Measurements from ENCODE around the gene CCDC146.
A peak's percentile ranks its signal among the peaks of the same experiment; 100 is the strongest.

The CCDC146 gene

GRCh38 chr7:77335581-77335980, 213.2 kb downstream of the CCDC146 start:
- peak overlapping the region; percentile 48 for H3K27ac ChIP-seq (ENCODE audit: low read depth, low read length)
- no peak overlapping the region for H3K9ac ChIP-seq (ENCODE audit: low read length)
- no peak overlapping the region for H3K4me3 ChIP-seq (ENCODE audit: low read length)
- no peaks in the 10 kb centered on the region for H3K36me3 ChIP-seq (ENCODE audit: control insufficient read depth, insufficient read depth, low read length)
- H3K27me3 ChIP-seq (ENCODE audit: control insufficient read depth, insufficient read depth, low read length) = no peaks in the 10 kb centered on the region
- H3K4me1 ChIP-seq (ENCODE audit: control insufficient read depth, insufficient read depth, low read length) = peaks cover 17% of the 10 kb centered on the region

GRCh38 chr7:77337456-77337990, 215.1 kb downstream of the CCDC146 start:
- no peak overlapping the region for H3K27ac ChIP-seq (ENCODE audit: low read depth, low read length)
- no peak overlapping the region for H3K4me3 ChIP-seq (ENCODE audit: low read length)
- peaks cover 8% of the 10 kb centered on the region for H3K4me1 ChIP-seq (ENCODE audit: control insufficient read depth, insufficient read depth, low read length)

DNA sequence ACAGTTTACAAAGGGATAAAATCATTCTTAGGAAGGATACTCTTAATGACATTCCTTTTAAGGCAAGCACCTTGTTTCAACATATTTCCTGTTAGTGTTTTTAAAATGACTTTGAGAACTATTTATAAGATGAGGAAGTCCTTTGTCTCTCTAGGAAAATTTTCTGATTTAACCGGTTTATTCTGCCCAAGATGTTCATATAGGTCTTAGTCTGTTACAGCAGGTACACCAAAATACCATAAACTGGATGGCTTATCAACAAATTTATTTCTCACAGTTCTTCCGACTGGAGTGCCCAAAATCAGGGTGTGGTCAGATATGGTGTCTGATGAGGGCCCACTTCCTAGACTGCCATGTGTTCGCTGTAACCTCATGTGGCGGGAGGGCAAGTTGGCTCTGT, 215.8 kb downstream of the CCDC146 start:
- H3K27ac ChIP-seq (ENCODE audit: low read depth, low read length) = no peak overlapping the region

More at GRCh38 chr7:77337456-77337990, 215.1 kb downstream of the CCDC146 start:
- Histone ChIP-seq H3K9ac (ENCODE audit: low read length) (no peak overlapping the region), H3K27me3 (ENCODE audit: control insufficient read depth, insufficient read depth, low read length) (no peaks in the 10 kb centered on the region), H3K36me3 (ENCODE audit: control insufficient read depth, insufficient read depth, low read length) (no peaks in the 10 kb centered on the region)

GRCh38 chr7:77338883-77339629, 216.6 kb downstream of the CCDC146 start:
- Histone ChIP-seq H3K36me3 (ENCODE audit: control insufficient read depth, insufficient read depth, low read length) (no peaks in the 10 kb centered on the region), H3K4me3 (ENCODE audit: low read length) (no peak overlapping the region), H3K27ac (ENCODE audit: low read depth, low read length) (no peak overlapping the region), H3K9ac (ENCODE audit: low read length) (no peak overlapping the region), H3K4me1 (ENCODE audit: control insufficient read depth, insufficient read depth, low read length) (peaks cover 8% of the 10 kb centered on the region), H3K27me3 (ENCODE audit: control insufficient read depth, insufficient read depth, low read length) (no peaks in the 10 kb centered on the region)

More for the DNA sequence above, 215.8 kb downstream of the CCDC146 start:
- Histone ChIP-seq H3K4me1 (ENCODE audit: control insufficient read depth, insufficient read depth, low read length) (peaks cover 8% of the 10 kb centered on the region), H3K36me3 (ENCODE audit: control insufficient read depth, insufficient read depth, low read length) (no peaks in the 10 kb centered on the region), H3K27me3 (ENCODE audit: control insufficient read depth, insufficient read depth, low read length) (no peaks in the 10 kb centered on the region), H3K4me3 (ENCODE audit: low read length) (no peak overlapping the region), H3K9ac (ENCODE audit: low read length) (no peak overlapping the region)

DNA sequence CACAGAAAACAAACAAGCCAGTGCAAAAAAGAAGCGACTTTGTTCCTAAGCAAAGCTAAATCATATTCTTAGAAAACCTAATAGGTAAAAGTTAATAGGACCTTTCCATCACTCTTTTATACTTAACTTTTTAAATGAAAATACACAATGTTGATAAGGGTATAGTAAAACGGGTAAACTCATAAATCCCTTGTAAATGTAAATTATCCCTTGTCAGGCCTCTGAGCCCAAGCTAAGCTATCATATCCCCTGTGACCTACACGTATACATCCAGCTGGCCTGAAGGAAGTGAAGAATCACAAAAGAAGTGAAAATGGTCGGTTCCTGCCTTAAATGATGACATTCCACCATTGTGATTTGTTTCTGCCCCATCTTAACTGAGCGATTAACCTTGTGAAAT, 217.3 kb downstream of the CCDC146 start:
- no peak overlapping the region for H3K9ac ChIP-seq (ENCODE audit: low read length)
- H3K4me3 ChIP-seq (ENCODE audit: low read length) = no peak overlapping the region
- peaks cover 8% of the 10 kb centered on the region for H3K4me1 ChIP-seq (ENCODE audit: control insufficient read depth, insufficient read depth, low read length)
- H3K27ac ChIP-seq (ENCODE audit: low read depth, low read length) = no peak overlapping the region
- H3K27me3 ChIP-seq (ENCODE audit: control insufficient read depth, insufficient read depth, low read length) = no peaks in the 10 kb centered on the region
- no peaks in the 10 kb centered on the region for H3K36me3 ChIP-seq (ENCODE audit: control insufficient read depth, insufficient read depth, low read length)
